BE2C (cell line): Measurements from ENCODE around the gene KCNH2.

Experiments used
- DNase-seq: peaks from one replicate; pipeline ENCODE4 v3.0.0-alpha.2; 2020
- H3K27me3 ChIP-seq: fragments of 250-450 bp; sonication (Bioruptor Pico); 2 replicates; pipeline ENCODE4 v1.5.1; 2020; ENCODE audit warnings: mild to moderate bottlenecking
- H3K36me3 ChIP-seq: fragments of 250-450 bp; sonication (Bioruptor Pico); 2 replicates; pipeline ENCODE4 v1.5.1; 2020; ENCODE audit warnings: mild to moderate bottlenecking
- H3K4me1 ChIP-seq: fragments of 250-450 bp; sonication (Bioruptor Pico); 2 replicates; pipeline ENCODE4 v1.5.1; 2020
- H3K4me3 ChIP-seq: 2 replicates; pipeline ENCODE4 v1.5.1; 2011; ENCODE audit warnings: low read depth, low read length
- H3K9me3 ChIP-seq: fragments of 250-450 bp; sonication (Bioruptor Pico); 2 replicates; pipeline ENCODE4 v1.5.1; 2020
- CTCF ChIP-seq: IDR thresholded peaks from 2 replicates; pipeline ENCODE4 v1.5.1; 2012; ENCODE audit warnings: mild to moderate bottlenecking, low read depth, low read length

The KCNH2 gene

DNA sequence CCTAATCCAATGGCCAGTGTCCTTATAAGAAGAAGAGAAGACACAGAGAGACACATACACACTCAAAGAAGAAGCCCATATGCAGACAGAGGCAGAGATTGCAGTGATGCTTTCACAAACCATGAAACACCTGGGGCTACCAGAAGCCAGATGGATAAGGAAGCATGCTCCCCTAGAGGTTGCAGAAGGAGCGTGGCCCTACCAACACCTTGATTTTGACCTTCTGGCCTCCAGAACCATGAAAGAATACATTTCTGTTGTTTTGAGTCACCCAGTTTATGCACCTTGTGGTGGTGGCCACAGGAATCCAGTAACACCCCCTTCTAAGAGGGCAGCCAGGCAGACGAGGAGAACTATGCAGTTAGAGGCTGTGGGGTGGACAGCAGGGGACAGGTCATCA is 82.3 kb downstream of the KCNH2 start:
- no peaks in the 10 kb centered on the region for H3K27me3 ChIP-seq
- peaks cover 3% of the 10 kb centered on the region; the same call in 1 of the 2 replicates for H3K4me1 ChIP-seq
- TF ChIP-seq CTCF = no peak
- H3K36me3 ChIP-seq = no peaks in the 10 kb centered on the region
- H3K4me3 ChIP-seq = no peak overlapping the region
- DNase-seq = no peak
- H3K9me3 ChIP-seq = no peaks in the 10 kb centered on the region
